GM12875 (cell line): Measurements from ENCODE around the gene ILF3.

Experiments
- H3K4me3 ChIP-seq: one replicate; pipeline ENCODE4 v1.5.1; 2011; ENCODE audit warnings: low read depth, low read length, control low read depth
- CTCF ChIP-seq: IDR thresholded peaks from 2 replicates; pipeline ENCODE4 v1.5.1; 2011; ENCODE audit warnings: low read depth, mild to moderate bottlenecking, control low read depth, inconsistent platforms, low read length, moderate library complexity, borderline replicate concordance; ENCODE audit not compliant: insufficient read depth

ILF3 gene

GRCh38 chr19:10723591-10723990 is 69.4 kb downstream of the ILF3 start:
- no peak for TF ChIP-seq CTCF
- H3K4me3 ChIP-seq: no peak overlapping the region

GRCh38 chr19:10724573-10725071 is 70.5 kb downstream of the ILF3 start:
- no peak for TF ChIP-seq CTCF
- H3K4me3 ChIP-seq: no peak overlapping the region

GRCh38 chr19:10725415-10725814 is 71.3 kb downstream of the ILF3 start:
- no peak overlapping the region for H3K4me3 ChIP-seq
- no peak for TF ChIP-seq CTCF

GRCh38 chr19:10726268-10726667 is 72.1 kb downstream of the ILF3 start:
- TF ChIP-seq CTCF: no peak
- no peak overlapping the region for H3K4me3 ChIP-seq

GRCh38 chr19:10727685-10728201 is 73.6 kb downstream of the ILF3 start:
- H3K4me3 ChIP-seq: no peak overlapping the region
- TF ChIP-seq CTCF: no peak

- TF ChIP-seq CTCF: no peak
- no peak overlapping the region for H3K4me3 ChIP-seq
Measured at GRCh38 chr19:10729411-10729810, 75.3 kb downstream of the ILF3 start.

GRCh38 chr19:10730932-10731331 is 76.8 kb downstream of the ILF3 start:
- TF ChIP-seq CTCF: no peak
- no peak overlapping the region for H3K4me3 ChIP-seq
